PFSK-1 (cell line): Measurements from ENCODE around the gene SLC6A13.

ENCODE experiments used
- FOXP2 ChIP-seq: optimal IDR thresholded peaks from 2 replicates; pipeline ENCODE3; 2011; ENCODE audit warnings: borderline replicate concordance, control low read depth, inconsistent platforms; ENCODE audit not compliant: insufficient read depth; ENCODE audit errors: extremely low read length, extremely low read depth
- POLR2AphosphoS5 ChIP-seq: IDR thresholded peaks from 2 replicates; pipeline ENCODE4 v1.6.1; 2012; ENCODE audit warnings: low read depth, mild to moderate bottlenecking, control low read depth, low read length, moderate library complexity
- REST ChIP-seq, 2 experiments: IDR thresholded peaks; 2 replicates each; pipeline versions ENCODE4 v1.6.1 to v1.8.0; 2011 to 2012; ENCODE audit warnings: low read depth in 2 of 2, low read length in 2 of 2, control low read depth in 1 of 2, inconsistent platforms in 1 of 2, mild to moderate bottlenecking in 1 of 2, moderate library complexity in 1 of 2; ENCODE audit not compliant: insufficient read depth in 1 of 2
- SIN3A ChIP-seq: IDR thresholded peaks from 2 replicates; pipeline ENCODE4 v1.6.1; 2012; ENCODE audit warnings: mild to moderate bottlenecking, low read length, moderate library complexity, borderline replicate concordance; ENCODE audit not compliant: insufficient read depth
- TAF1 ChIP-seq: IDR thresholded peaks from 2 replicates; pipeline ENCODE4 v1.6.1; 2012; ENCODE audit warnings: low read length, control low read depth, borderline replicate concordance; ENCODE audit not compliant: insufficient read depth

GRCh38 chr12:193261-193660 lies 69.4 kb downstream of the SLC6A13 start:
- TF ChIP-seq TAF1 (no peak), REST (IDR thresholded peaks at IDR 0.05; ENCODE audit: insufficient read depth in 1 of 2, low read depth in 2 of 2, low read length in 2 of 2) (no peak), SIN3A (no peak), POLR2AphosphoS5 (no peak), FOXP2 (no peak)
